DOHH2 (cell line): ENCODE data around the gene TMEM87A.

Experiments
- H3F3A ChIP-seq: fragments of 200-600 bp; sonication (generic), shearing (Covaris generic); 2 replicates; pipeline ENCODE4 v1.6.0; 2016; ENCODE audit warnings: antibody characterized with exemption, mild to moderate bottlenecking; ENCODE audit not compliant: control insufficient read depth, insufficient read depth
- H3K27ac ChIP-seq: fragments of 200-600 bp; sonication (generic); 2 replicates; pipeline ENCODE4 v1.5.1; 2014; ENCODE audit warnings: low read depth, mild to moderate bottlenecking, low read length, moderate library complexity
- H3K27me3 ChIP-seq: fragments of 200-600 bp; sonication (generic); 2 replicates; pipeline ENCODE4 v1.6.1; 2014; ENCODE audit warnings: mild to moderate bottlenecking, low read length, mixed read lengths; ENCODE audit not compliant: control insufficient read depth
- H3K36me3 ChIP-seq: fragments of 200-600 bp; sonication (generic); 2 replicates; pipeline ENCODE4 v1.6.1; 2014; ENCODE audit warnings: mild to moderate bottlenecking, low read length, moderate library complexity, mixed read lengths; ENCODE audit not compliant: control insufficient read depth
- H3K4me1 ChIP-seq: fragments of 200-600 bp; sonication (generic); 2 replicates; pipeline ENCODE4 v1.6.1; 2014; ENCODE audit warnings: mild to moderate bottlenecking, low read length, mixed read lengths; ENCODE audit not compliant: control insufficient read depth
- H3K4me2 ChIP-seq: fragments of 200-600 bp; sonication (generic); 2 replicates; pipeline ENCODE4 v1.6.0; 2014; ENCODE audit warnings: mild to moderate bottlenecking, low read length, moderate library complexity
- H3K4me3 ChIP-seq: fragments of 200-600 bp; sonication (generic); 2 replicates; pipeline ENCODE4 v1.5.1; 2014; ENCODE audit warnings: mild to moderate bottlenecking, low read length, mixed read lengths
- H3K79me2 ChIP-seq: fragments of 200-600 bp; sonication (generic); 2 replicates; pipeline ENCODE4 v1.6.1; 2014; ENCODE audit warnings: mild to moderate bottlenecking, low read length, mixed read lengths; ENCODE audit not compliant: control insufficient read depth
- H3K9me2 ChIP-seq: fragments of 200-600 bp; sonication (generic); replicated peaks from 2 replicates; pipeline ENCODE4 v1.6.1; 2014; ENCODE audit warnings: mild to moderate bottlenecking, low read length, mixed read lengths; ENCODE audit not compliant: control insufficient read depth
- H3K9me3 ChIP-seq: fragments of 200-600 bp; sonication (generic); 2 replicates; pipeline ENCODE4 v1.6.1; 2014; ENCODE audit warnings: antibody characterized with exemption, low read length, mixed read lengths; ENCODE audit not compliant: control insufficient read depth, insufficient read depth
- H4K20me1 ChIP-seq: fragments of 200-600 bp; sonication (generic); 2 replicates; pipeline ENCODE4 v1.6.0; 2014; ENCODE audit warnings: low read depth, mild to moderate bottlenecking, antibody characterized with exemption, low read length, moderate library complexity; ENCODE audit not compliant: control insufficient read depth, insufficient read depth
- CTCF ChIP-seq: fragments of 200-600 bp; sonication (generic); IDR thresholded peaks from one replicate; pipeline ENCODE4 v1.5.1; 2014; ENCODE audit warnings: antibody characterized with exemption, mild to moderate bottlenecking, low read depth, low read length; ENCODE audit not compliant: poor library complexity, severe bottlenecking
- EZH2phosphoT487 ChIP-seq: fragments of 200-600 bp; sonication (generic); IDR thresholded peaks from 2 replicates; pipeline ENCODE4 v1.6.1; 2017; ENCODE audit warnings: borderline replicate concordance, mild to moderate bottlenecking, antibody characterized with exemption, low read length, moderate library complexity, mixed read lengths

TMEM87A gene

GRCh38 chr15:42240823-42241222 is 32.4 kb downstream of the TMEM87A start:
- no peaks in the 10 kb centered on the region for H3K79me2 ChIP-seq
- no peaks in the 10 kb centered on the region for H4K20me1 ChIP-seq
- TF ChIP-seq CTCF (no peak), EZH2phosphoT487 (no peak)
- H3K4me2 ChIP-seq: no peak overlapping the region
- H3K4me1 ChIP-seq: no peaks in the 10 kb centered on the region
- H3K36me3 ChIP-seq: peaks cover 37% of the 10 kb centered on the region
- no peaks in the 10 kb centered on the region for H3K9me3 ChIP-seq
- H3K27me3 ChIP-seq: no peaks in the 10 kb centered on the region
- no peak overlapping the region for H3K4me3 ChIP-seq
- H3K27ac ChIP-seq: no peak overlapping the region
- H3F3A ChIP-seq: no peaks in the 10 kb centered on the region; the same call in 1 of the 2 replicates
- no peaks in the 10 kb centered on the region for H3K9me2 ChIP-seq

GRCh38 chr15:42239528-42240182 is 33.6 kb downstream of the TMEM87A start:
- Histone ChIP-seq H4K20me1 (no peaks in the 10 kb centered on the region), H3K4me2 (no peak overlapping the region), H3K27me3 (no peaks in the 10 kb centered on the region), H3K79me2 (no peaks in the 10 kb centered on the region), H3K4me1 (no peaks in the 10 kb centered on the region), H3K9me3 (no peaks in the 10 kb centered on the region), H3F3A (no peaks in the 10 kb centered on the region), H3K27ac (no peak overlapping the region), H3K36me3 (peaks cover 43% of the 10 kb centered on the region), H3K9me2 (no peaks in the 10 kb centered on the region), H3K4me3 (no peak overlapping the region)
- TF ChIP-seq CTCF (no peak), EZH2phosphoT487 (no peak)

- H4K20me1 ChIP-seq: no peaks in the 10 kb centered on the region
- H3K9me3 ChIP-seq: no peaks in the 10 kb centered on the region
- H3K27ac ChIP-seq: no peak overlapping the region
- no peak overlapping the region for H3K4me2 ChIP-seq
- H3K4me3 ChIP-seq: no peak overlapping the region
- H3K9me2 ChIP-seq: no peaks in the 10 kb centered on the region
- no peaks in the 10 kb centered on the region for H3K4me1 ChIP-seq
- no peaks in the 10 kb centered on the region for H3K27me3 ChIP-seq
- no peaks in the 10 kb centered on the region for H3F3A ChIP-seq
- H3K79me2 ChIP-seq: no peaks in the 10 kb centered on the region
- TF ChIP-seq EZH2phosphoT487 (no peak), CTCF (no peak)
- peaks cover 38% of the 10 kb centered on the region for H3K36me3 ChIP-seq
Observed at GRCh38 chr15:42233107-42233506, 40.1 kb downstream of the TMEM87A start.
